GM12878 (cell line): ENCODE measurements around the gene HHIP.
A peak's percentile ranks its signal among the peaks of the same experiment; 100 is the strongest.

Experiments
- BRCA1 ChIP-seq: IDR thresholded peaks from 2 replicates; pipeline ENCODE4 v1.6.1; 2011; ENCODE audit warnings: low read depth, low read length, improper control_type of control experiment
- ESRRA ChIP-seq: IDR thresholded peaks from 2 replicates; pipeline ENCODE4 v1.6.1; 2012; ENCODE audit warnings: mild to moderate bottlenecking, low read length, improper control_type of control experiment
- EZH2 ChIP-seq: IDR thresholded peaks from 2 replicates; pipeline ENCODE4 v1.6.1; 2012; ENCODE audit warnings: low read depth, mild to moderate bottlenecking, control low read depth, inconsistent platforms, low read length, borderline replicate concordance; ENCODE audit not compliant: control insufficient read depth
- KDM1A ChIP-seq: fragments of 200-600 bp; sonication (generic); IDR thresholded peaks from 2 replicates; pipeline ENCODE4 v1.6.1; 2016; ENCODE audit warnings: borderline replicate concordance
- POLR2A ChIP-seq: IDR thresholded peaks from 2 replicates; pipeline ENCODE4 v1.6.1; 2011; ENCODE audit warnings: low read depth, mild to moderate bottlenecking, low read length
- RAD21 ChIP-seq: IDR thresholded peaks from 2 replicates; pipeline ENCODE4 v1.6.1; 2011; ENCODE audit warnings: mild to moderate bottlenecking, low read depth, low read length, moderate library complexity; ENCODE audit not compliant: insufficient read depth
- RFX5 ChIP-seq: IDR thresholded peaks from 2 replicates; pipeline ENCODE4 v1.6.1; 2011; ENCODE audit warnings: low read depth, low read length, improper control_type of control experiment
- SMC3 ChIP-seq: IDR thresholded peaks from 2 replicates; pipeline ENCODE4 v1.6.1; 2011; ENCODE audit warnings: low read length, improper control_type of control experiment, borderline replicate concordance
- SP1 ChIP-seq: IDR thresholded peaks from one replicate; pipeline ENCODE4 v1.6.1; 2011; ENCODE audit warnings: low read depth, low read length
- SREBF1 ChIP-seq: IDR thresholded peaks from 2 replicates; pipeline ENCODE4 v1.6.1; 2012; ENCODE audit warnings: mild to moderate bottlenecking, low read length
- TCF12 ChIP-seq: IDR thresholded peaks from 2 replicates; pipeline ENCODE4 v1.6.1; 2011; ENCODE audit warnings: low read depth, mild to moderate bottlenecking, low read length
- ZNF274 ChIP-seq: IDR thresholded peaks from one replicate; pipeline ENCODE4 v1.8.0; 2011; ENCODE audit not compliant: insufficient read length, insufficient read depth
- TF ChIP-seq, protein P1 (sequence below), 3 experiments: IDR thresholded peaks in 2 of 3; conservative IDR thresholded peaks in 1 of 3; 2 replicates each; pipeline ENCODE4 v1.5.1; 2011; ENCODE audit warnings: low read depth in 3 of 3, low read length in 3 of 3, mild to moderate bottlenecking in 3 of 3, control low read depth in 2 of 3, moderate library complexity in 2 of 3, inconsistent platforms in 1 of 3, mixed read lengths in 1 of 3; ENCODE audit not compliant: control insufficient read depth in 2 of 3, insufficient read depth in 1 of 3; ENCODE audit errors: extremely low read depth in 1 of 3

DNA sequence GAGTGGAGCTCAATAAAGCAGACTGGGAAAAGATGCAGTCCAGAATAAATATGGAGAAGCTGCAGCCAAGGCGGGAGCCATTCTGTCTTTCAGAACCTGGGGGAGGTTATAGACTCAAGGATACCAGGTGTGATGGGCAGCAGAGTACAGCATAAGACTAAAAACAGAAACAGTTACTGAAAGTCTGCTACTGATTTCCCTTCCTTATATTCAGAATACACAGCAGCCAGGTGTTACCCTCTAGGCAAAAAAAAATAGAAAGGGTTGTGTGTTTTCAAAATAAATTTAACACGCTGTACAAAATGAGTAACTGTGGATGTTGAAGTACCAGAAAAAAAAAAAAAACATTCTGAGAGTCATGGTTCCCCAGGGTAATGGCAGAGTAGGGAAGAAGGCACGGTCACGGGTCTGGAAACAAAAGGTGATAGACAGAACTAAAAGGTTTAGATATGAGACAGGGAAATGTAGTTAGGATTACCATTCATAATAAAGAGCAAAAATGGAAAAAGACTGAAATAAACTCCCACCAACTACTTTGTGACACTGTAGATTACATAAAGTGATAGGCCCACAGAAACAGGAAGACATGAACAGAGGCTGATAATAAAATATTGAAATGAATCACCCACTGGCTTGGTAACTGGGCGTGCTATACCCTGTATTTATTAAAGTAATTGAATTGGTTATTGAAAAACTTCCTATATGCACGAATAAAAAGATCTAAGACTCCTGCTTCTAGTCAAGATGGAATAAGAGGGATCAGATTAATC lies 10.8 kb upstream of the HHIP start:
- TF ChIP-seq POLR2A (no peak), TCF12 (peak; percentile 69; the same call in 1 of the 2 replicates), RFX5 (no peak), ESRRA (no peak), SREBF1 (no peak), ZNF274 (no peak), RAD21 (0 out of 2 replicates have a peak, but pooled peaks have one; percentile 6), EZH2 (no peak), SMC3 (no peak), SP1 (no peak), KDM1A (no peak), BRCA1 (no peak)
- TF ChIP-seq, protein P1, sequence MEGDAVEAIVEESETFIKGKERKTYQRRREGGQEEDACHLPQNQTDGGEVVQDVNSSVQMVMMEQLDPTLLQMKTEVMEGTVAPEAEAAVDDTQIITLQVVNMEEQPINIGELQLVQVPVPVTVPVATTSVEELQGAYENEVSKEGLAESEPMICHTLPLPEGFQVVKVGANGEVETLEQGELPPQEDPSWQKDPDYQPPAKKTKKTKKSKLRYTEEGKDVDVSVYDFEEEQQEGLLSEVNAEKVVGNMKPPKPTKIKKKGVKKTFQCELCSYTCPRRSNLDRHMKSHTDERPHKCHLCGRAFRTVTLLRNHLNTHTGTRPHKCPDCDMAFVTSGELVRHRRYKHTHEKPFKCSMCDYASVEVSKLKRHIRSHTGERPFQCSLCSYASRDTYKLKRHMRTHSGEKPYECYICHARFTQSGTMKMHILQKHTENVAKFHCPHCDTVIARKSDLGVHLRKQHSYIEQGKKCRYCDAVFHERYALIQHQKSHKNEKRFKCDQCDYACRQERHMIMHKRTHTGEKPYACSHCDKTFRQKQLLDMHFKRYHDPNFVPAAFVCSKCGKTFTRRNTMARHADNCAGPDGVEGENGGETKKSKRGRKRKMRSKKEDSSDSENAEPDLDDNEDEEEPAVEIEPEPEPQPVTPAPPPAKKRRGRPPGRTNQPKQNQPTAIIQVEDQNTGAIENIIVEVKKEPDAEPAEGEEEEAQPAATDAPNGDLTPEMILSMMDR (IDR thresholded peaks at IDR 0.05 in 2 of 3, conservative IDR thresholded peaks at IDR 0.05 in 1 of 3; ENCODE audit: control insufficient read depth in 2 of 3, extremely low read depth in 1 of 3, insufficient read depth in 1 of 3, low read depth in 3 of 3, low read length in 3 of 3): no peak
